Measurements from ENCODE around the gene GSC. TPM values are rescaled to one million over a fixed set of nuclear protein-coding genes. Genes with fewer than 3 reads are reported as not detected.

GSC gene
- total RNA-seq, 1 donor from 2014 or later: 1.1 TPM

- peak; percentile 57 for DNase-seq (ENCODE audit: low spot score)
- no peak overlapping the region for H2AFZ ChIP-seq (replicated peaks)
- H3K4me2 ChIP-seq: peak overlapping the region; percentile 90
- H3F3A ChIP-seq (ENCODE audit: low read depth): peaks cover 72% of the 10 kb centered on the region
- H4K20me1 ChIP-seq (ENCODE audit: low read depth): peaks cover 49% of the 10 kb centered on the region
- peaks cover 71% of the 10 kb centered on the region for H3K4me1 ChIP-seq
- H3K9ac ChIP-seq: no peak overlapping the region
- H3K9me3 ChIP-seq (ENCODE audit: low read depth): no peaks in the 10 kb centered on the region
- H3K4me3 ChIP-seq: peak overlapping the region; percentile 12
- peaks cover 74% of the 10 kb centered on the region for H3K27me3 Mint-ChIP-seq (ENCODE audit: insufficient read depth, low read depth)
- no peaks in the 10 kb centered on the region for H3K36me3 ChIP-seq
- peak; percentile 67 for TF ChIP-seq EZH2phosphoT487 (IDR thresholded peaks at IDR 0.05)
- TF ChIP-seq CTCF (IDR thresholded peaks at IDR 0.05): no peak
- TF ChIP-seq EZH2 (IDR thresholded peaks at IDR 0.05): peak; percentile 18
- H3K9me3 Mint-ChIP-seq: no peaks in the 10 kb centered on the region
- H3K79me2 ChIP-seq (ENCODE audit: low read depth): no peaks in the 10 kb centered on the region
- H3K27me3 ChIP-seq: peaks cover 100% of the 10 kb centered on the region
- no peak overlapping the region for H3K27ac Mint-ChIP-seq
- H3K27ac ChIP-seq: no peak overlapping the region
- peaks cover 43% of the 10 kb centered on the region for H3K4me1 Mint-ChIP-seq
- no peaks in the 10 kb centered on the region for H3K36me3 Mint-ChIP-seq
- H3K4me3 Mint-ChIP-seq: peak overlapping the region; percentile 50
These were observed 2.5 kb downstream of the GSC start for GRCh38 chr14:94767321-94767878.

GRCh38 chr14:94764573-94764972, 5.3 kb downstream of the GSC start:
- TF ChIP-seq EZH2 (IDR thresholded peaks at IDR 0.05) (no peak), CTCF (IDR thresholded peaks at IDR 0.05) (no peak), EZH2phosphoT487 (IDR thresholded peaks at IDR 0.05) (no peak)
- peaks cover 51% of the 10 kb centered on the region for H3K4me1 ChIP-seq
- no peaks in the 10 kb centered on the region for H3K9me3 Mint-ChIP-seq
- no peak overlapping the region for H3K9ac ChIP-seq
- peaks cover 44% of the 10 kb centered on the region for H3F3A ChIP-seq (ENCODE audit: low read depth)
- H2AFZ ChIP-seq (replicated peaks): no peak overlapping the region
- H3K27me3 Mint-ChIP-seq (ENCODE audit: insufficient read depth, low read depth): peaks cover 62% of the 10 kb centered on the region
- H3K27ac ChIP-seq: no peak overlapping the region
- no peak overlapping the region for H3K4me3 ChIP-seq
- H3K36me3 Mint-ChIP-seq: no peaks in the 10 kb centered on the region
- no peak for DNase-seq (ENCODE audit: low spot score)
- no peaks in the 10 kb centered on the region for H3K9me3 ChIP-seq (ENCODE audit: low read depth)
- no peaks in the 10 kb centered on the region for H3K36me3 ChIP-seq
- no peak overlapping the region for H3K4me3 Mint-ChIP-seq
- peaks cover 28% of the 10 kb centered on the region for H4K20me1 ChIP-seq (ENCODE audit: low read depth)
- no peak overlapping the region for H3K27ac Mint-ChIP-seq
- no peaks in the 10 kb centered on the region for H3K79me2 ChIP-seq (ENCODE audit: low read depth)
- H3K4me2 ChIP-seq: peak overlapping the region; percentile 14
- peaks cover 99% of the 10 kb centered on the region for H3K27me3 ChIP-seq
- peaks cover 26% of the 10 kb centered on the region for H3K4me1 Mint-ChIP-seq

- Histone ChIP-seq H3K4me2 (no peak overlapping the region), H3K4me1 (peaks cover 32% of the 10 kb centered on the region), H3K79me2 (ENCODE audit: low read depth) (no peaks in the 10 kb centered on the region), H3F3A (ENCODE audit: low read depth) (peaks cover 24% of the 10 kb centered on the region), H3K36me3 (no peaks in the 10 kb centered on the region), H3K27me3 (peaks cover 94% of the 10 kb centered on the region), H3K9ac (no peak overlapping the region), H2AFZ (replicated peaks) (no peak overlapping the region), H4K20me1 (ENCODE audit: low read depth) (peaks cover 19% of the 10 kb centered on the region), H3K9me3 (ENCODE audit: low read depth) (no peaks in the 10 kb centered on the region), H3K27ac (no peak overlapping the region), H3K4me3 (no peak overlapping the region)
- DNase-seq (ENCODE audit: low spot score): no peak
- peaks cover 45% of the 10 kb centered on the region for H3K27me3 Mint-ChIP-seq (ENCODE audit: insufficient read depth, low read depth)
- no peaks in the 10 kb centered on the region for H3K9me3 Mint-ChIP-seq
- no peaks in the 10 kb centered on the region for H3K36me3 Mint-ChIP-seq
- H3K4me1 Mint-ChIP-seq: peaks cover 17% of the 10 kb centered on the region
- no peak overlapping the region for H3K27ac Mint-ChIP-seq
- H3K4me3 Mint-ChIP-seq: no peak overlapping the region
- no peak for TF ChIP-seq EZH2 (IDR thresholded peaks at IDR 0.05)
- no peak for TF ChIP-seq EZH2phosphoT487 (IDR thresholded peaks at IDR 0.05)
- TF ChIP-seq CTCF (IDR thresholded peaks at IDR 0.05): no peak
These were observed 7.5 kb downstream of the GSC start for GRCh38 chr14:94762431-94762830.

Data from neural progenitor cell (in vitro differentiated cells).